ENCODE data around the gene VEGFB.
A peak's percentile ranks its signal among the peaks of the same experiment; 100 is the strongest.

The VEGFB gene

DNA sequence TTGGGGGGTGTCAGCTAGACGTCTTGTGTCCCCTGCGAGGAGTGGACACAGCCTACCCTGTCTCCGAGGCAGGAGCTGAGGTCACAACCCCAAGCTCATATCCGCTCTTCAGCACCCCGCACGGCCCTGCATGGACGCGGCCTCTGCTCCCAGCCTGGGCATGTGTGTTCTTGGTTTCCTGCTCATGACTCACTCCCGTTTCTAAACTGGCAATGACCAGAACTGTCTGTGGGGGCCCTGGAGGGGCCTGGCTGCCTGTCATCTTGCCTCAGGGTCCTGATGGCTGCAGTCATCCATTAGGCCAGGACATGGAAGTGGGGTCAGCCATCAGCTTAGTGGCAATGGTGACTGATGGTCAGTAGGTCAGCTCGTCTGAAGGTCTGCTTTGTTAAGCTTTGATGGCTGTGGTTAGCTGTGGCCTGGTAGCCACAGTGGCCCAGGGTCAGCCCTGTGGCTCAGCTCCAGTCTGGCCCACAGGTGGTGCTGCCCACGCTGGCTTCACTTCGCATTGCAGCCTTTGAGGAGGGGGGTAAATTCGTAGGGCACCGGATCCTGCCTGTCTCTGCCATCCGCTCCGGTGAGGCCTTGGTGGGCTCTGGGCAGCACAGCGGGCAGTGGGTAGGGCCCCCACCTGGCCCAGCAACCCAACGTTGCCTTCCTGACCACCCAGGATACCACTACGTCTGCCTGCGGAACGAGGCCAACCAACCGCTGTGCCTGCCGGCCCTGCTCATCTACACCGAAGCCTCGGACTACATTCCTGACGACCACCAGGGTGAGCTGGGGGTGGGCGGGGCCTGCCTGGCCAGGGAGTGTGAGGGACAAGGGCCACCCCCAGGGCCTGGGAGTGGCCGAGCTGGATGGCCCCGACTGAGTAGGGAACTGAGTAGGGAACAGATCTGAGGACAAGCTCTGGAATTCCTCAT, 28.9 kb downstream of the VEGFB start:
- no peak for DNase-seq

DNA sequence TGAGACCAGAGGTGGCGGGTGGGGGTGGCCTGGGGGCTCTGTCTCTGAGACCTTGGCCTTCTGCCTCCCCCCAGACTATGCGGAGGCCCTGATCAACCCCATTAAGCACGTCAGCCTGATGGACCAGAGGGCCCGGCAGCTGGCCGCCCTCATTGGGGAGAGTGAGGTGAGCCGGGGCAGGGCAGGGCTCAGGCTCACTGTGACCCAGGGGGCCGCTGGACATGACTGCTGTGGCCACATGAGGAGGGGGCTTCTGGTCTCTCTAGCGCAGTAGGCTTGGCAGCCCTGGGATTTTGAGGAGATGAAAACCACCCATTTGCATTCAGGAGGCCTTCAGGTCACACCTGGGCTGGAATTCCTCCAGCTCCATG, 29.5 kb downstream of the VEGFB start:
- DNase-seq, result no peak

DNA sequence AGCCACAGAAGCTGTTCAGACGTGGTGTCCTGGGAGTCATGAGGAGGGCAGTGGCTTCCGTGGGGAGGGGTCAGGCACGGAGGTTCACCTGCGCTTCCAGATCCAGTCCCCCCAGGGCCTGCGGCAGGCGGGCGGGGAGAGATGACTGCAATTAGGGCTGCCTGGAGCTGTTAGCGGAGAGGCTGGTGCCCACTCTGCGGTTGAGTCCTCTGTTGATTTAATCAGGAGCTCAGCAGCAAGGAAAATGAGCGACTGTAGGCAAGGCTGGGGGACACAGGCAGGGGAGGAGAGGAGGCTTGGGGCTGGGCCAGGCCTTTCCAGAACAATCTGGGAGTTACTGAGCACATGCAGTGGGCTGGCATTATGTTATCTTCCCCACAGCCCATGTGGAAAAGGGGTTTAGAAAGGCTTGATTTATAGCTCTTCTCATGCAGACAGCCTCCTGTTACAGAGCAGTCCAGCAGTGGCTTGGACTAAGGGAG, 30.0 kb downstream of the VEGFB start:
- no peak for DNase-seq

DNA sequence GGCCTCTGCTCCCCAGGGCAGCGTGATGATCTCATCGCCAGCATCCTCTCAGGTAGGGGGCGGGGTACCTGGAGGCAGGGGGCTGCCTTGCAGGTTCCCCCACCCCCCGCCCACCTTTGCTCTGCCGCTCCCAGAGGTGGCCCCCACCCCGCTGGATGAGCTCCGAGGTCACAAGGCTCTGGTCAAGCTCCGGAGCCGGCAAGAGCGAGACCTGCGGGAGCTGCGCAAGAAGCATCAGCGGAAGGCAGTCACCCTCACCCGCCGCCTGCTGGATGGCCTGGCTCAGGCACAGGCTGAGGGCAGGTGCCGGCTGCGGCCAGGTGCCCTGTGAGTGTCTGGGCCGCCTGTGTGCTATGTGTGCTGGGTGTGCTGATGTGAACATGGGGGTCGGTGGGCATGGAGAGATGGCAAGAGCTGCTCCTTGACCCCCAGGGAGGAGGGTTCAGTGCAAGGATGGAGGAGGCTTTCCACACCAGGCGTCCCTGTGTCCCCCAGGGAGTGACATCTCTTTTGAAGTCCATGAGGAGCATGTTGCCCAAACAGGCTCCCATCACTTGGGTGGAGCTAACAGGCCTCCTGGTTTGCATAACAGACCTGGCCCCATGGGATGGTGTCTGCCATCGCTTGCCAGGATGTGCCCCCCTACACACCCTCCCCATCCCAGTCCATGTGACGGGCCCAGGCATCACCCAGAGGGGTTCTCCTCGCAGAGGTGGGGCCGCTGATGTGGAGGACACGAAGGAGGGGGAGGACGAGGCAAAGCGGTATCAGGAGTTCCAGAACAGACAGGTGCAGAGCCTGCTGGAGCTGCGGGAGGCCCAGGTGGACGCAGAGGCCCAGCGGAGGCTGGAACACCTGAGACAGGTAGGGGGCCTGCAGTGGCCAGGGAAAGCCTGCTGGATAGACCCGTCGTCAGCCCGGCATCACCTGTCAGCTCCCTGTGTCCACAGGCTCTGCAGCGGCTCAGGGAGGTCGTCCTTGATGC, 31.1 kb downstream of the VEGFB start:
- no peak for DNase-seq

DNA sequence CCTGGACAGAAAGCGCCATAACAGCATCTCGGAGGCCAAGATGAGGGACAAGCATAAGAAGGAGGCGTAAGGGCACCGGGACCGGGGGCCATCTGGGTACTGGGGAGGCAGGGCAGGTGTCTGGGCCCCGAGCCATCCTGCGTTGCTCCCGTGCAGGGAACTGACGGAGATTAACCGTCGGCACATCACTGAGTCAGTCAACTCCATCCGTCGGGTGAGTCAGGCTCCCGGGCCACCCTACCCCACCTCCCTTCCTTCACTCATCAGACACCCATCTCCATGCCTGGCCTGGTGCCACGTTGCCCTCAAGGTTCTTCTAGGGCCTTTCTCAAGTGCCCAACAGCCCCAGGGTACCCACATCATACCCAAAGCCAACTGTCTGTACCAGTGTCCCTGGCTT, 32.0 kb downstream of the VEGFB start:
- no peak for DNase-seq

GRCh38 chr11:64267207-64267945, 33.0 kb downstream of the VEGFB start:
- no peak for DNase-seq

DNA sequence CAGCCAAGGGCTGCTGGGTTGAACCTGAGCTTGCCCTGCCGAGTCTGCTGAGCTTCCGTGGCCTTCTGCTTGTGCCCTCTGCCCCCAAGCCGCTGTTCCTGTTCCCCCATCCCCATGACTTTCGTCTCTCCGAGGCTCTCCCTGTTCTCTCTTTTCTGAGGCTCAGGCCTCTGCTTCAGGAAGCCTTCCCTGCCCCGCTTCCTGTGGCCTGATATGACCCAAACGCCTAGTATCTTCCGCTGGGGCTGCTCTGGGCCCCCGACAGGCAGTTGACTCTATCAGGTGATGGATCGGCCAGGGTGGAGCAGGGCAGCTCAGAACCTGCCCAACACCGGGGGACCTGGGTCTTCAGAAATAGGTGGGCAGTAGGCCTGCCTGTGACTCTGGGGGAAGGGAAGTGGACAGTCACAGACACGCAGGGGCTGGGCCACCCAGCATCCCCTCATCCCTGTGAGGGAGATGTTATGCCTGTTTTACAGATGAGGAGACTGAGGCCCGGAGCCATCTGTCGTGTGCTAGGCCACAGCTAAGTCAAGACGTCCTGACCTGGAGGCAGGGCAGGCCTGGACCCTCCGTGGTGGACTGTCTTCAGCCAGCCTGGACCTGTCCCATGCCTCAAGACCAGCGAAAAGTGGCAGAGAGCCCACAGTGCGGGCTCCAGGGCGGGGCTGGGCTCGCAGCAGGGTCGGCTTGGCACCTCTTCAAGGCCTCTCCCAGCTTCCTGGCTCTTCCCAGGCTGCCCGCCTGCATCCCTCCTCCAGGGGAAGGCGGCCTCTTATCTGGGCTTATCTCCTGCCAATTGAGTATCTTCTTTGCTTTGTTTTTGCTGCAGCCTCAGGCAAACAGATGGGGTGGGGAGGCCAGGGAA, 33.9 kb downstream of the VEGFB start:
- no peak for DNase-seq

DNA sequence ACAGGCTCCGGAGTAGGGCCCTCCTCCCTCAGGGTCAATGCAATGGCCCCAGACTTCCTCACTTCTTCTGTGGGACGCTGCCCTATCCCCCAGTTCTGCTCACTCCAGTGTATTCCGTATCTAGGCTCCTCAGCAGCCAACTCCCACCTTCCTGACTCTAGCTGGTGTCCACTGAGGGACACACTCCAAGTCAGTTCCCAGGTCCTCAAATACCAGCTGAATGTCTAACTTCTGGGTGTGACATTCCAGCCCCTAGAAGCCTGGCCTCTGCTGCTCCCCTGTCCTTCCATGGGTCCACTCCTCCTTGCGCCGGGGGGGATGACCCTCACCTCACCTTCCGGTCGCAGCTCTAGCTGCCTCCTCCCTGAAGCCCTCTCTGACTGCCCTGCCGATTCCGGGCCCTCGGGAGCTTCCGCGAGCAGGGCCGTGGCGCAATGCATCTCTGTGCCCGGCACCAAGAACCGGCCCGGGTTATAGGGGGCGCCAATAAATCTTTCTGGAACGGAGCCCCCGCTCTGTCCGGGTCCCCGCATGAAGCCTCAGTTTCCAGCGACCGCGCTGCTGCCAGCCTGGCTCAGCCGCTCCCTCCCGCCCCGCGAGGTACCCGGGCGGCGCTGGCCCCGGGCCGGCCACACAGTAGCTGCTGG, 34.6 kb downstream of the VEGFB start:
- DNase-seq, result no peak

- DNase-seq, result peak; percentile 93
These were observed 35.3 kb downstream of the VEGFB start for GRCh38 chr11:64269540-64270220.

GRCh38 chr11:64275031-64275800, 40.8 kb downstream of the VEGFB start:
- no peak for DNase-seq

GRCh38 chr11:64275841-64276240, 41.5 kb downstream of the VEGFB start:
- no peak for DNase-seq

GRCh38 chr11:64276653-64277431, 42.5 kb downstream of the VEGFB start:
- DNase-seq, result no peak

DNA sequence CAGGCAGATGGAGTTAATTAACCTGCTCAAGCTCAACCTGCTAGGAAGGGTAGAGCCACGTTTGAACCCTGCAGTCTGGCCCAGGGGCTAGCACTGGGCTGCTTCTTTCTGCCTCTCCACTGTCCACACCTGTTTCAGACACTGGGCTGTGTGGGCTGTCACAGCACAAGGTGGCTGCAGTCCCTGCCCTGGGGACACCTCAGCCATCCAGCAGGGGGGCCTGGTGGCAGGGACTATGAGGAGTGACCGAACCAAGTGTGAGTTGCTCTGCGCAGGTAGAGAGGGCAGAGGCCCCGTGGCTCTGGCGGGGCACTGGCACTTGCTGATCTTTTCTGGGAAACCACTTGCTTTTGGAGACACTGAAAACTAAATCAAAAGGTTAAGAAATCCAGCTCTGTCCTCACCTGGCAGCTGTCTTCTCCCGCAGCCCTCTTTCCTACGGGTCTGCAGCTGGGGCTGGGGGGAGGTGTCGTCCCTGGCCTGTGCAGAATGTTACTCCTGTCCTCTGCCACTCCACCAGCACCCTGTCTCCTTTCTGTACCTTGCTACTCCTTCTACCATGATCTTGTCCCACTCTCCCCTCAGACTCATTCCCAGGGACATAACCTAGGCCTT, 44.3 kb downstream of the VEGFB start:
- no peak for DNase-seq

DNA sequence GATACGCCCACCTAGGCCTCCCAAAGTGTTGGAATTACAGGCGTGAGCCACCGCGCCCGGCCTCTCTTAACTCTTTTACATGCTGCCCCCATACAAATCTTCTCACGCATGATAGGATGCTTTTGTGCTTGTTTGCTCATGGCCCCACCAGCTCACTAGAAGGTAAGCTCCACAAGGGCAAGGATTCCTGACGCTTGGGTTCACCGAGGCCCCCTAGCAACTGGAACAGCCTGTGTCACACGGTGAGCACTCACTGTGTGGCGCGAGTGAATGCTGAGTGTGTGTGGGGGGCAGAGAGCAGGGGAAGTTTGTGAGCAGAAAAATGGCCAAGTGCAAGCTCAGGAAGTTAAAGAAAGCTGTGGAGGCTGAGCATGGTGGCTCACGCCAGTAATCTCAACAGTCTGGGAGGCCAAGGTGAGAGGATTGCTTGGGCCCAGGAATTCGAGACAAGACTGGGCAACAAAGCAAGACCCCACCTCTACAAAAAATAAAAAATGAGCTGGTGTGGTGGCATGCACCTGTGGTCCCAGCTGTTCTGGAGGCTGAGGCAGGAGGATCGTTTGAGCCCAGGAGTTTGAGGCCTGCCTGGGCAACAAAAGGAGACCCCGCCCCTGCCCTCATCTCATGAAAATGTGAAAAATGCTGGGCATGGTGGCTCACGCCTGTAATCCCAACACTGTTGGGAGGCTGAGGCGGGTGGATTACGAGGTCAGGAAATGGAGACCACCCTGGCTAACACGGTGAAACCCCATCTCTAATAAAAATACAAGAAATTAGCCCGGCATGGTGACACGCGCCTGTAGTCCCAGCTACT, 47.8 kb downstream of the VEGFB start:
- no peak for DNase-seq

GRCh38 chr11:64283092-64283491, 48.7 kb downstream of the VEGFB start:
- DNase-seq, result no peak

DNA sequence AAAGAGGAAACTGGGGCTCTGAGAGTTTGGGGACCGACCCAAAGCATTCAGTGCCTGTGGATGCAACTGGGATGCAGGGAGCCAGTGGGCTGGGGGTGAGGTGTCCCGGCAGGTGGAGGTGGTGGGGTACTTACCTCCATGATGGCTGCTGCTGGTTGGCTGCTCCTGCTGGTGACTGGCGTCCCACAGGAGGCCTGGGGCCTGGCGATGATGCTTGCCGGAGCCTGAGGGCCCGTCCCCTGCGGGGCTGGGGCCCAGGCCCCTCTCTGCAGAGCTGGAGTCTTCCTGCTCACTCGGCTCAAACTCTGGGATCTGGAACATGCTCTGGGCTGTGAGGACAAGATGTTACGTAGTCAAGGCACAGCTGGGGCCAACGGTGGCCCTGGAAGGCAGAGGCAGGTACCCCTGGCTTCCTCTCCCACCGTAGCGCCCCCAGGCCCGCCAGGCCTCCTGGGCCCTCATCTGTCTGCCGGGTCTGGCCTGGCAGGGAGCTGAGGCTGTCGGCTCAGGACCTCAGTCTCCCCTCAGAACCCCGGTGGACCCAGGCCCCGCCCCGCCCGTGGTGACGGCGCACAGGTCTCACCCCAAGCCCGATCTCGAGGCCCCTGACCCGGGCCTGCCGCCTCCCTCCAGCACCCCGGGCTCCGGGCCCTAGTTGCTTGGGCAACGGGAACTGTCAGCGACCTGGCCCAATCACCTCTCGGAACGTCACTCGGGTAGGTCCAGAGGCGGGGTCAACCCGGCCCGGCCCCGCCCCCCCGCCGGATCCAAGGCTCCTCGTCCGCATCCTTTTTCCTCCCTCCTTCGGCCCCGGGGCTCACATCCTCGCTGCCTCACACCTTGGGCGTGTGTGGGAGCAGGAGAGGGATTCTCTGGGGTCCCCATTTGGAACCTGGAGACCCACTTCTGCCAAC, 49.9 kb downstream of the VEGFB start, which contains the start of gene BAD:
Gene BAD, minus strand, starts transcription at position 618 of the 914 bp plus-strand sequence. Its CDS starts 297 bp downstream, at position 321.
- peak; percentile 27 for DNase-seq

Measured in NCI-H524 treated with DMSO at 0.1 percent for 48 hours (cell line).